NCI-H524 (cell line): ENCODE results near the gene SYNDIG1L.

Source experiments
- DNase-seq, 2 experiments: peaks; one replicate each; lab custom pipeline; 2025; lab: John Stamatoyannopoulos, UW

Gene SYNDIG1L

DNA sequence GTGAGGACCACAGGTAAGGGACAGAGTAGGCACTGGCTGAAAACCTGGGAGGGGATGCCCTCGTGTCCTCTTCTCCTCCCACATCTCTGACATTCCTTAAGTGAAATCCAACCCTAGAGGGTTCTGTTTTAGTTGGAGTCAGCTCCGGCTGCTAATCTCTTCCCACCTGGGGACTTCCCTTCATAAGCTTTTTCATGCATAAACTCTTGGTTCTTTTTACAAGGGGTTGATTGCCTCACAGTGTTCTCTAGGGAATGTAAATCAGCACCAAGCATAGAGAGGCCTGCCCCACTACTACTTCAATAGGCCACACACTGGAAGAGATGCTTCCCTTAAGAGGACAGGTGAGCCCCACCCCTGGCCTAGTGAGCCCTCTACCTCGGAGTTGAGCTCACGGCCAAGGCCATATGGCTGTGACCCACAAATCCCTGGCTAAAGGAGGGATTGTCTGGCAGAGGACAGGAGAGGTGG lies 3.2 kb upstream of the SYNDIG1L start:
- DNase-seq = no peak

DNA sequence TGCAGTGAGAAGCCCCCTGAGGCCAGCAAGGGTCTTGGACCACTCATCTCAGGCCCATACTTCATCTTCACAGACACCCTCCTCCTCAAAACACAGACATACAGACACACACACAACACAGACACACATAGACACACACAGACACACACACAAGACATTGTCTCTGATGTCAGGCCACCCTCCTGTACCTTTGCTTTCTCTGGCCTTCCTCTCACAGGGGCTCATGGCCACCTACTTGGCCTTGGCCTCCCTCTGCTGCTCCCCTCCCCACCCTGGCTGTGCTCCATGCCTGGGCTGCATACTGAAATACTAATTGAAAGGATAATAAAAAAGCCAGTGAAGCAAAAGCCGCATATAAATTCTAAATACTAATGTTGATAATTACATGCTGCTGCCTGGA lies 1.6 kb upstream of the SYNDIG1L start:
- DNase-seq = no peak

DNA sequence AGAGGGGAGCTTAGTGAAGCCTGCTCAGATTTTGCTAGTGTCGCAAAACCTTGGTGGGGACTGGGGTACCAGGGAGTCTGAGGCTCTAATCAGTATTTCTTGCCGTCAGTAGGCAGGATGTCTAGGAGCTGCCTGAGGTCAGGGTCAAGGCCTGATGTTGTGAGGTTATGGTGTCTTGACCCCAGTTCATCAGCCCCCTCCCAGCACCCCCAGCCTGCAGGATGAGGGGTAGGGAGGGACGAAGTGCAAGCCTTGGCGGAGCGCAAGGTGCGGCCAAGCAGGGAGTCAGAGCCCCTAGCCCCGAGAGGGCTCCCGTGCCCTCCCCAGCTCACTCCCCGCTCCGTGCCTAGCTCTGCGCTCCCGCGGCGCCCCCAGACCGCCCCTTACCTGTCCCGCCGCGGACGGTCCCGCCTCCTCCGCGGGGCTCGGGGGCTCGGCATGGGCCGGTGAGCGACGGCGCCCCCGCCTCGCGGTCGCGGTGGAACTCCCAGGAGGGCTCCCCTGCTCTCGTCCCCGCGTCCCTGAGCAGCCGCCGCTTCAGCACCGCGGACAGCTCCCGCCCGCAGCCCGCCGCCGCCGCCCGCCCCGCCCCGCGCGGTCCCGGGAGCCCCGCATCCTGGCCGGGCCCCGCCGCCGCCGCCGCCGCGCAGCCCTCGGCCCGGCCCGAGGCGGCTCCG lies 347 bp downstream of the SYNDIG1L start:
- no peak for DNase-seq

DNA sequence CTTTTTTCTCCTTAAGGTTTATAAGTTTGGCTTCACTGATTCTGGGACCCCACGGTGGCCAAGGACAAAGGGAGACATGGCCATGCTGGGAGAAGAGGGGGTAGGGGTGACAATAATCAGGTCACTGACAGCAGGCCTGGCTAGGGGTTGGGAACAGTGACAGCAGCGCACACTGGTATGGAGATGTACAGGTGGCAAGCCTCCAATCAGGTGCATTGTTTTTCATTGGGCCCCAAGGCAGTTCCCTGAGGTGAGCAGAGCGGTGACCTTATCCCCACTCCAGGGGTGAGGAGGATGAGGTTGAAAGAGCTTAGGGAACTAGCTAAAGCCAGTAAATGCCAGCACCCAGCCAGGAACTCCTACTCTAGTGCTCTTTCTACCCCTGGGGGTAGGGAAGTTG lies 1.4 kb downstream of the SYNDIG1L start:
- DNase-seq = no peak

DNA sequence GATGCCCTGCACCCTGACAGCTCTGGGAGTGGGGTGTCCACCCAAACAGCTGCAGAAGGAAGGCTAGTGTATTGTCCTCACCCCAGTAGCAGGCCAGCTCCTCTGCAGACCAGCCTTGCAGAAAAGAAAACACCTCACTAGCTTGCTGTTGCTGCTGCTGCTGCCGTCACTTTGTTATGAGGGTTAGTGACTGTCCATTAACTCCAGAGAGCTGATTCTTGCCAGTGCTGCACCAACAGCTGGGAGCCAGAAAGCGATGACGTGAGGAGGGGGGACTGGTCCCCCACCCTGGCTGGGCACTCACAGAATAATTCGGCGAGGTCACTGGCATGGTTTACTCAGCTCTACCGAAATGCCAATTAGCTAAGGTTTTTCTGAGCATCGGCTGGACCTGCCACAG lies 2.8 kb downstream of the SYNDIG1L start:
- DNase-seq = no peak

DNA sequence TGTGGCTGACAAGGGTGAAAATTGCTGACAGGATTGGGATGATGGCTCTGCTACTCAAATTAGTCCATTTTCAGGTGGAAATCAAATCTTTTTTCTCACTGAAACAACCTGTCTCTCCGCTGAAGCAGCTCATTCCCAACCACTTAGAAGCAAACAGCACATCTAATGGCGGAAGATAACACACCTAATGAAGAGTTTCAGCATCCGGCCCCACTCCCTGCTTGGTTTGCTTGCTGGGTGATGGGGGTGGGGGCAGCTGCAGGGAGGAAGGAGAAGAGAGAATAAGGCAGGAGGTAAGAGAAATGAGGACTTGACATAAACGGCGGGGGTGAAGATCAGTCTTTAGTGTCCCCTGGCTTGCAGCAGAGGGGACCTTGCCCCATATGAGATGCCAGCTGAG lies 4.0 kb downstream of the SYNDIG1L start:
- DNase-seq = no peak

DNA sequence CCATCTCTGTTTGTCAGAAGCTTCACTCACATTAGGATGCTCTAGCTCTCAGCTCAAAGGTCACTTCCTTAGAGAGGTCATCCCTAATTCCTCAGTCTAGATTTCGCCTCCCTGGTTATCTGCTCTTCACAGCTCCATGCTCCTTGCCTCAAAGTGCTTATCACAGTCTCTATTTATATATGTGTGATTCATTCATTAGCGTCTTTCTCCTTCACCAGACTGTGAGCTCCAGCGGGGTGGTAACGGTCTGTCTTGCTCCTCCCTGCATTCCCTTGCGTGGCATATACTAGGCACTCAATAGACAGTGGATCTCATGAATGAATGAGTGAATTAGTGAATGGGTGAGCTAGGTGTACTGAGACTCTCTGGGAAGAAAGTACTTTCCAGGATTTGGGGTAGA lies 6.9 kb downstream of the SYNDIG1L start:
- DNase-seq = no peak

DNA sequence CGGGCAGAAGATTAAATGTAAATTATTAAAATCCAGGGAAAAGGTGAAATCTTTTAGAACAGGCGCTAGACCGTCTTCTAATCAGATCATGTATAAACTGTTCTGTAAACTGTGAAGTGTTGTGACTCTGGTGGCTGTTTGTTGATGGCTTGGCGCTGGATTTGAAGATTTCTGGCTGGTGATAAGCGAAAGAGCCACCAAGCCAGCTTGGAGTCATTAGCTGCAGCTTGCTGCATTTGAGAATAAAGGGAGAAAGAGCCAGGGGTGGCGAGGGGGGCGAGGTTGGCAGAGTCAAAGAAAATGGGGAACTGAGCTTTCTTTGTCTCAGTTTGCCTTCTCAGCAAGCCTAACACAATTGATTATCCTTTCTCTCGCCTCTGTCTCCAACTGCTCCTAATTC lies 8.0 kb downstream of the SYNDIG1L start:
- DNase-seq = no peak

DNA sequence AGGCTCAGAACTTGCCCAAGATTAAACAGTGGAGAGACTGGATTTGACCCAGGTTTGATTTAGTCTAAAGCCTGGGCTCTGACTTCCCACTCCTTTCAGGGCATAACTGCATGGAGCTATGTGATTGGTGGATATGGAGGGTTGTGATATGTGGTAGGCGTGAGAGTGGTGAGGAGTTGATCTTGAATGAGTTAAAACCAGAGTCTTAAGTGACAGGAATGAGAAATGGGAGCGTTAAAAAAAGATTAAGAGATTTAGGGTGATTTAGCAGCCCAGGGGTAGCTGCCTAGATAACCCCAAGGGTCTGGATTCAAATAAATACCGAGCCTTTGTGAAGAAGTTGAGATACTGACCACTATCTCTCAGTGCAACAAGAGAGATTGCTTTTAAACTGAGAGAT lies 8.4 kb downstream of the SYNDIG1L start:
- no peak for DNase-seq

DNA sequence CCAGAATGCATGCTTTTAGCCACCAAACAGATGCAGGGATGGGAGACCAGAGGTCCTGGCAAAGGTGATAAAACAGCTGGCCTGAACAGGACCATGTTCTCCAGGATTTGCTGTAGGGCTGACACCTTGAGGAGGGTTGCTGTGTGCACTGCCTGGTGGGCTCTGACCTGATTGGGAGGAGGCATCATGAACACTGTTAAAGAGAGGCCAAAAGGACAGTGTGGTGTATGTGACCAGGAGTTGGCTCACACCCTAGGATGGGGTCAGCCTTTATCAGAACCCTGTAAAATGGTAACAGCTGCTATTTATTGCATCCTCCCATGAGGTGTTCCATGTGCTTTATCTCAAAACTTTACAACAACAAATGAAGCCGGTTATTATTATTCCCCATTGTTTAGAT lies 8.8 kb downstream of the SYNDIG1L start:
- DNase-seq = no peak

DNA sequence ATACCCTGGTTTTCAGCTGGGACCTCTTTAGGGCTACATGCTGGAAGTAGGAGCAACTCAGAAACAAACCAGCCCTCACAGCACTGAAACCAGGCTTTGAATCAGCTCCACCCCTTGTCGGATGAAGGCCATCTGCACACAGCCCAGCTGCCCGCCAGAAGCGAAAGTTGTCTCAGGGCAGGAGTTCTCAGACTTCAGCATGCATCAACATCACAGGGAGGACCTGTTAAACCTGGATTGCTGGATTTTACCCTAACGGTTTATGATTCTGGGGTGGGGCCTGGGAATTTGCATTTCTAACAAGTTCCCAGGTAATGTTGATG lies 10.9 kb downstream of the SYNDIG1L start:
- DNase-seq = peak; percentile 47 to 65

DNA sequence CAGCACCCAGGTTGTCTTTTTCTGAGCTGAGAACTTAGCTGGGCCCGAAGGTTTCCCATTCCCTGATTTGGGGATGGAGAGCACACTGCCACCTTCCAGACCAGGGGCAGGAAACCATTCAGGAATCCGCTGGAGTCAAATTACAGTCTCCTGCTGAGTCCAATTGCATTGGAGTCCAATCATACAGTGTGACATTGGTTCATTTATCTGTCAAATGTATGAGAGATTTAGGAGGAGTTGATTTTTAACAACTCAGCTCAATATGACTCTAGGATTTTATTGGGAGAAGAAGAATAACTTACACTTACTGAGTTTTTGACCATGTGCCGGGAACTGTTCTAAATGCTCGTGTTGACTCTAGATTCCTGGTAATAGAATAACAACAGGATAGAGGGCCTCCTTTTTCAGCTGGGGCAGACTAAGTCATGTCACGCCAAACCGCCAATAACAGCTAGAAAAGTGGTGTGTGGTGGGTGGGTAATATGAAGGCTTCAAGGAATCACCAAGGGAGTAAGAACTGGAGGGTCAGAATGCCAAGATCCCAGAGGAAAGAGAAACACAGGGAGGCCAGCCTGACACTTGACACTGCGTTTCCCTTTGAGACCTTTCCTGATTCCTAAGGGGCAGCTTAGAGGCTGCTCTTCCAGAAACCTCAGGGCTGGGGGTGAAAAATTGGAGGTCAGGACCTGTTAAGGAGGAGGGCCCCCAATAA lies 11.5 kb downstream of the SYNDIG1L start:
- DNase-seq = peak in 1 of 2 experiments; percentile 35

DNA sequence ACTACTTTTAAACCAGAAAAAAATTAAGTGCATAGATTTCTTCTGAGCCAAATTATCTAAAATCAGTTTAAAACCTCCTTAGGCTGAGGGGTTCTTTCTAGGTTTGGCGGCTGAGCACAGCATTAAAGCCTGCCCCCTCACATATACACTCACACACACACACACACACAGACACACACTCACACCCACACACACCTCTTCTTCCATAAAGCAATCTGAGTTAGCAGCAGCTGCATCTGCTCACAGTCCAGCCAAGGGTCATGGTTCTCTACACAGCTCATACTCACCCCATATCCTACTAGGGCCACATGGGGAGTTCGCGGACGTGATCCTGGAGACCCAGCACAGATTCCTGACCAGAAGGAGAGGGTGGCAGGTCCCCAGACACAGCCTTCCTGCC lies 12.4 kb downstream of the SYNDIG1L start:
- DNase-seq = no peak

DNA sequence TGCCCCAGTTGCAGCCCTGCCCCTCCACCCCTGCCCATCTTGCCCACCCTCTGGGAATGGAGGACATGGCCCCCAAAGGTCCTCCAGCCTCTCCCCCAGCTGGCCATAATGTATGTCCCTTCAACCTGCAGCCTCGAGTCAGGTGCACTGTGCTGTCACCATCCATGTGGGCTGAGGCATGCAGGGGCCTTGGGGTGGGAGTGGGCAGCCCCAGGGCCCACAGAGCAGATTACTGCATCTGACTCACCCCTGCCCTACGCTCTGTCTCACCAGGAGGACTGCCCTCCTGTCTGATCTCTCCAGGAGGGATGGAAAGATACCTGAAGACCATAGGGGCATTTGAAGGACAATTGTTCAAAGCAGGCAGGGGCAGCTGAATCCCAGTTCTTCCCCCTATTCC lies 13.3 kb downstream of the SYNDIG1L start:
- no peak for DNase-seq

DNA sequence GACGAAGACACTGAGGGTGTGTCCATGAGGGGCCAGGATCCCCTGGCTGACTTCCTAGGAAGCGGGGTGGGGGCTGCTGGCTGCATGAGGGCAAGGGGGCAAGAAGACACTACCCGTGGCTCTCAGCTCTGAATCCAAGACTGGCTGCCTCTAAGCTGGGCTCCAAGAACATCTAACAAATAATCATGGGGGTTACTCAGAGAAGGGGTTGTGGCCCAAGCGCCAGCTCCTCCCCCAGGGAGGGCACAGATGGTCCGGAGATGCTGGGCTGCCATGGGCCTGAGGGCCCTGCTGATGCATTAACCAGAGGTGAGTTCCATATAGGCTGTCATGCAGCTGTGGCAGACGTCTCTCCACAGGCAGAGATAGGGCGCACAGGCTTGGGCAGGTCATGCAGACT lies 14.3 kb downstream of the SYNDIG1L start:
- DNase-seq = no peak

DNA sequence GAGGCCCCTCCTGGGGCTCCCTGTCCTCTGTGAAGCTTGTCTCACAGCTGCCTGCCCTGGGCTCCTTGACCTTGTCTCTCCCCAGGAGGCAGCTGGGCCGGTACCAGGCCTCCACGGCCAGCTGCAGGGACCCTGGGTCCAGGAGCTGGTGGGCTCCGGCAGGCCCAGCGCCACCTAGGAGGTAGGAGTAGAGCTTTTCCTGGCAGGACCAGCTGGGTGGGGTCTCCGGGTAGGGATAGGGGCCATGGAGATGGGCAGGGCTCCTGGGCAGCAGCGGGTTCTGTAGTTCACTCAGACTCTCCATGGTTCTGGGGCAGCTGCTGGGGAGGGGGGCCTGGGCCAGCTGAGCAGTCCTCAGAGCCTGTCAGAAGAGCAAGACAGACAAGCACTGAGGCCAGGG lies 16.6 kb downstream of the SYNDIG1L start:
- DNase-seq = no peak

DNA sequence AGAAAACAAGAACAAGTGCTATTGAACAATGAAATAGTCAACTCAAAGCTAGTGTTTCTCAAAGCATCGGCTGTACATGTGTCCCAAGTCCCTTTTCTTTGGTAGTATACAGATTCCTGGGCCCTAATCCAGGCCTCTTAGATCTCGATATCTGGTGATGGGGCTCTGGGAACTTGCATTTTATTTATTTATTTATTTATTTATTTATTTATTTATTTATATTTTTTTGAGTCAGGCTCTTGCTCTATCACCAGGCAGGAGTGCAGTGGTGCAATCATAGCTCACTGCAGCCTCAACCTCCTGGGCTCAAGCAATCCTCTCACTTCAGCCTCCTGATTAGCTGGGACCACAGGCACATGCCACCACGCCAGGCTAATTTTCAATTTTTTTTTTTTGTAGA lies 17.1 kb downstream of the SYNDIG1L start:
- DNase-seq = no peak

DNA sequence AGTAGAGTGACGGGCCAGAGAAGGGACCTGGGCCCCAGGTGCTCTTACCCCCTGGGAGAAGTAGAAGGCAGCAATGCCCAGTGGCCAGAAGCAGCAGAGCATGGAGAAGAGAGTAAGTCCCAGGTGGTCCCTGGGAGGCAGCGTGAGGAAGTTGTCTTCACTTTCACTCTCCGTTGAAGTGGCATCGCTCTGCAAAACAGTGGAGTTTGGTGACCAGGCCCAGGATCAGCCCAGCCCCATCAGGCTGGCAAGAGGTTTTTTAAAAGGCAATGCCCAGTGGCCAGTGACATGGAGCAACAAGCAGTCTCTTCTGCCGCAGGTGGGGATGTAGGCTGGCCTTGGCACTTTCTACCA lies 18.2 kb downstream of the SYNDIG1L start:
- no peak for DNase-seq

DNA sequence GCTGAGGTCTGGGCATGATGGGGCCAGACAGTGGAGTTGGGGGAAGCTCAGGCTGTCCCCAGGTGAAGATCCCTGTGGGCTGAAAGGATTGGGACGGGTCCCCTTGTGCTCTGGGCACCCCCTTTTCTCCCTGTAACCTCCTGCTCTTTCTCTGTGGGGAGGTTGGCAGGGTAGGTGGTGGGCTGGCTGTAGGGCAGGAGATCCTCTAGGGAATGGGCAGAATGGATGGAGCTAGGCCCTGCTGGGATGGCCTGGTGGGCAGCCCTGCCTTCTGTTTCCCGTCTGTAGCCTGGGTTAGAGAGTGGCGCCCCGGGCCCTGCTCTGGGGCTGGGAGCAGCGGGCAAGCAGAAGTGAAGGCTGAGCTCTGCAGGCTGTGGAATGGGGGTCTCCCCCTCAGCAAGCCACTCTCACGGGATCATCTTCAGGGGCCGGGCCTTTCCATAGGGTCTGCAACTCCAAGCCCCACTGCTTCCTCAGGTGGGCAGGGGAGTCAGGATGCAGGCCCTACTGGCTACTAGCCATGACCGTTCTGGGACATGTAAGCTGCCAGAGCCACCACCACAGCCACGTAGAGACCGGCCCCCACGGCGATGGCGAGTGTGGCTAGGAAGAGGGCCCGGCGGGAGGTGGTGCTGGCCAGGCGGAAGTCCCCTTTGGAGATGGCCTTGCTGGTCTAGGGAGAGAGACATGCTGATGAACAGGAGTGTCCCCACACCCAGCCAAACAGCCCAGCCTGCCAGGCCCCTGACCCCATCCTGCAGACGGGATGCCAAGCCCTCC lies 18.8 kb downstream of the SYNDIG1L start:
- DNase-seq = no peak

DNA sequence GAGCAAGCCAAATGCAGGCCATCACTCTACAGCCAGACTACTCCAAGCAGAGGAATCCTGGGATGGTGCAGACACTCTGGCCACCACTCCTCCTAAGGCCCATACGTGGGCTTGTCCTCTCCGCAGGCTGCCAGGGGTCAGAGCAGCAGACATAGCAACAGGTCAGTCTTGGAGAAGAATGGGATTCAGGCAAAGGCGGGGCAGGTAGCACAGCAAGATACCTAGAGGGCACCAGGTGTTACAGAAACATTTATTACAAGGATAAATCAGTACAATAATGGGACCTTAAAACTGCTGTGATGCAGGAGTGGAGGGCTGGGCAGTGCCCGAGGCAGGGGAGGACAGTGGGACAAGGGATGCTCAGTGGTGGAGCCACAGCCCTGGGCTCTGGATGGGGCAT lies 20.3 kb downstream of the SYNDIG1L start:
- no peak for DNase-seq

DNA sequence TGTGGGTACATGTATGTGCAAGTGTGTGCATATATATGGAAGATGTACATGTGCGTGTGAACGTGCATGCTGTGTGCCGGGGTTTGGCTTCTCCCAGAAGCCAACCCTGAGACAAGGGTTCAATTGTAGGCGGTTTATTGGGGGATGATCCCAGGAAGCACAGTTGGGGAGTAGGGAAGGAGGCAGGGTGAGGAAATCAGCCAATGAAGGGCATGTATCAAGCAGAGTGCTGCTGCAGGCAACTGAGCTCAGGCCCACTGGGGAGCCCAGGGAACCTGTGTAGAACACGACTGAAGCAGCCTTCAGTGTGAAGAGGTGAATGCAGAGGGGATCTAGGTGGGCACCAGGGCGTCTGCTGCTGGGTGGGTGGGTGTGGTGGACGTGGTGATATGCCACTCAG lies 21.6 kb downstream of the SYNDIG1L start:
- no peak for DNase-seq

DNA sequence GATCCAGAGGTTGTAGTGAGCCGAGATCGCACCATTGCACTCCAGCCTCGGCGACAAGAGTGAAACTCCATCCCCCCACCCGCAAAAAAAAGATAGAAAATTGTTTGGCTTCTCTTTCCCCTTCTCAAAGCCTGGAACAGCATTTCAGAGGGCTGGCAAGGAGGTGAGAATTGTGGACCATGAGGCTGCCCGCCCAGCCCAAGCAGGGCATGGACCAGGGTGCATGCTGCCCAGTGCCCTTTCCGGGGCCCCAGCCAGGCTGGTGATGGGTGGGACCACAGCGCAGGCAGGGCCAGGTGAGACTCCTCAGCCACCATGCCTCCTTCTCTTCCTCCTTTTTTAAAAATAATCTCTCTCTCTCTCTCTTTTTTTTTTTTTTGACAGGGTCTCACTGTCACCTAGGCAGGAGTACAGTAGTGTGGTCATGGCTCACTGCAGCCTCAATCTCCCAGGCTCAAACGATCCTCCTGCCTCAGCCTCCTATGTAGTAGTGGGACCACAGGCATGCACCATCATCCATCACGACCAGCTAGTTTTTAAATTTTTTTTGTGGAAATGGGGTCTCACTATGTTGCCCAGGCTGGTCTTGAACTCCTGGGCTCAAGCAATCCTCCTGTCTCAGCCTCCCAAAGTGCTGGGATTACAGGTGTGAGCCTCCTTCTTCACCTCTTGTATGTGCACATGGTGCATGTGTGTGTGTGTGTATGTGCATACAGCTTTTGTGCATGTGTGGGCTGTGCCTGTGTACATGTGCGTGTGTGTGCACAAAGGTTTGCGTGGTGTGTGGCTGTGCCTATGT lies 22.2 kb downstream of the SYNDIG1L start:
- no peak for DNase-seq
